GM19238 (cell line): ENCODE data around the gene RETREG2.

Experiments used
- DNase-seq: peaks from one replicate; pipeline ENCODE4 v3.0.0; 2011; ENCODE audit warnings: low spot score; ENCODE audit not compliant: insufficient read length

The RETREG2 gene

GRCh38 chr2:219168932-219169331 is 9.1 kb upstream of the RETREG2 start:
- DNase-seq = no peak

GRCh38 chr2:219169930-219170654 is 8.0 kb upstream of the RETREG2 start, which contains the start of gene SLC23A3:
Gene SLC23A3 (minus strand): TSS chr2:219170029. CDS start chr2:219169984, 45 bp downstream.
- DNase-seq = no peak

GRCh38 chr2:219171231-219171651 is 6.8 kb upstream of the RETREG2 start:
- DNase-seq = no peak

GRCh38 chr2:219172231-219173154 is 5.6 kb upstream of the RETREG2 start:
- no peak for DNase-seq

- no peak for DNase-seq
Observed at GRCh38 chr2:219173176-219173575, 4.9 kb upstream of the RETREG2 start.

GRCh38 chr2:219174146-219174545 is 3.9 kb upstream of the RETREG2 start:
- no peak for DNase-seq

GRCh38 chr2:219174801-219175200 is 3.3 kb upstream of the RETREG2 start:
- DNase-seq = no peak

GRCh38 chr2:219175486-219175885 is 2.6 kb upstream of the RETREG2 start:
- DNase-seq = no peak

- DNase-seq = no peak
Observed at GRCh38 chr2:219175928-219176817, 1.9 kb upstream of the RETREG2 start.

- peak; percentile 83 for DNase-seq
Observed at GRCh38 chr2:219176818-219177551, 1.1 kb upstream of the RETREG2 start, which contains the start of gene CNPPD1. Gene CNPPD1 (minus strand): TSS chr2:219176925. CDS start chr2:219176828, 97 bp downstream.

GRCh38 chr2:219178377-219179175 is 501 bp downstream of the RETREG2 start:
- DNase-seq = peak; percentile 19

GRCh38 chr2:219179601-219180465 is 1.8 kb downstream of the RETREG2 start:
- DNase-seq = no peak

GRCh38 chr2:219180961-219181360 is 2.9 kb downstream of the RETREG2 start:
- no peak for DNase-seq

GRCh38 chr2:219181531-219181930 is 3.5 kb downstream of the RETREG2 start:
- DNase-seq = no peak

GRCh38 chr2:219182331-219183150 is 4.5 kb downstream of the RETREG2 start:
- DNase-seq = no peak

GRCh38 chr2:219183151-219183772 is 5.2 kb downstream of the RETREG2 start:
- DNase-seq = no peak

GRCh38 chr2:219184121-219184520 is 6.0 kb downstream of the RETREG2 start:
- DNase-seq = no peak
